Stimulated activated CD4-positive, alpha-beta T cell treated with anti-CD3 and anti-CD28 coated beads, TNF-alpha, amount 100 ng/mL, for 4 hours (primary cell): ENCODE results near the gene SPDL1.
"Not testable (repeated sequence)": the region's sequence is repeated elsewhere in the genome, so short reads cannot be mapped to it uniquely, and the experiment has no call there.

ENCODE experiments used
- DNase-seq, 3 experiments: peaks; one replicate each; pipeline ENCODE4 v3.0.0-alpha.2; 2020; ENCODE audit warnings: low read depth in 3 of 3

SPDL1 gene

DNA sequence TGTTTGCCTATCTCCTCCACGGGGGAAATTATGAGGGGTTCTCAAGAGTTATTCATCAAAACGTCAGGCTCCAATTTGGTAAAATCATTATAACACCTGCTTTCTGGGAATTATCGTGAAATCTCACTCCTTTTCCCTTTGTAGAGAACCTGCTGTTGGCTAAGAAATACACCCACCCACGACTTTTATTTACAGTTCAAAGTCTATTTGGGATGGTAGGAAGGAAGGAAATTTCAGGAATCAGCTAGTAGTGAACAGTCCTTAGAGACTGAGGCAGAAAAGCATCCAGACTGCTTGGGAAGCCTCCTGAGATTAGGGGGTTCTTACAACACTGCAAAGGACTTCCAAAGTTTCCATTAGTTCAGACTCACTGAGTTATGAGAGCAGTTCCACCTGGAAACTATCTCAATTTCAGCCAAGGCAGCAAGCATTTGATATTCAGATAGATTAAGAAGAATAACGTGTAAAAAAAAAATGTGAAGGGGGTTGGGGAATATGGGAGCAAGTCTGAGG is 9.4 kb upstream of the SPDL1 start:
- no peak for DNase-seq

- DNase-seq = no peak
Observed at GRCh38 chr5:169576181-169576598, 7.4 kb upstream of the SPDL1 start.

GRCh38 chr5:169577951-169578350 is 5.6 kb upstream of the SPDL1 start:
- DNase-seq = no peak

GRCh38 chr5:169580964-169581363 is 2.6 kb upstream of the SPDL1 start:
- no peak for DNase-seq

- peak; percentile 17 to 37 (median 34) for DNase-seq
Observed at GRCh38 chr5:169581580-169582227, 1.9 kb upstream of the SPDL1 start.

GRCh38 chr5:169583101-169583423 is 511 bp upstream of the SPDL1 start:
- no peak for DNase-seq

- no peak for DNase-seq
Observed at GRCh38 chr5:169584998-169585451, 1.5 kb downstream of the SPDL1 start.

DNA sequence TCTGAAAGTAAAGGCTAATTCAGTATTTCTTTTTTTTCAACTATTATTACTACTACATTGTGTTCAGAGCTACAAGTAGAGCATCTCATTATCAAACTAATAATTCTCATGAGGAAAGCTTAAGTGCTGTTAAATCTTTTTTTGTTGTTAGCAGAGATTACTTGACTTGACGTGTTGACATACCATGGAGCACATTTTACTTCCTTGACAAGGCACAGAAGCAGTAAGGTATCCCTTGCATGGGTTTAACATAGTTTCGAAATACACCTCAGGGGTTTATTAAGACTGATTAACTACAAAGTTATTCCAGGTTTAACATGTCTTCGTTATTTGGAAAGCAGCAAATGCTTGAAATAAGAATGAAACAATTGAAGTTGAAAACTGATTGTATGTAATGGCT is 7.0 kb downstream of the SPDL1 start:
- DNase-seq = no peak

- DNase-seq = no peak
Observed at GRCh38 chr5:169591636-169592035, 8.1 kb downstream of the SPDL1 start.

- DNase-seq = no peak
Observed at GRCh38 chr5:169592937-169593650, 9.5 kb downstream of the SPDL1 start.

GRCh38 chr5:169595172-169595820 is 11.7 kb downstream of the SPDL1 start:
- DNase-seq = no peak

DNA sequence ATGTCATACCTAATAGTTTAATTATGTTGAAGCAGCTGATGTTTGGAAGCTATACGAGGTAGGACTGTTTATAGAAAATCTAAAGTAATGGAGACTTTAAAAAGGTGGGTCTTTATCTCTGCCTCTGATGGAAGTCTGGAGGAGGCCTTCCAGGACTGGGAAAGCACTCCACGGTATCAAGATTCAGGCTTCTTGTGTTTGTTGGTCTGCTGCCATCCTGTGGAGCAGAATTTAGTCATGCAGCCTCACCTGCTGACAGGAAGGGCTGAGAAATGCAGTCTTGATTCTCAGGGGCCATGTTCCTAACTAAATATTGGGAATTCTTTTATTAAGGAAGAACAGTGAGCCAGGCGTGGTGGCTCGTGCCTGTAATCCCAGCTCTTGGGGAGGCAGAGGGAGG is 15.9 kb downstream of the SPDL1 start:
- DNase-seq = no peak

DNA sequence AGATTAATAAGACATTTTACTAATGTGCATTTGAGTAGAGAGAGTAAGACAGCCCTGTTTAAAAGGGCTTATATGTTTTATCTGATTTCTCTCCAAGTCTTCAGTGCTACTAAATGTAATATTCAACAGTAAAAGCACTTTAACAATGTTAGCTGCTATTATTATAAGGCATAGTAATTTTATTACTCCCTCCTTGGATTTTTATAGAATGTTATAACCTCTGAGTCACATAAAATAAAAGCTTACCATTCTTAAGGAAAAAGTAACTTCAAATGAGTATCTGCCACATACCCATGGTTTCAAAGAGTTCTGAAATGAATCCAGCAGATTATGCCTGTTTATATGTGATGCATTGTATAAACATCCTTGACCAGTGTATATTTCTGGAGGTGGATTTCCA is 19.0 kb downstream of the SPDL1 start:
- no peak for DNase-seq

DNA sequence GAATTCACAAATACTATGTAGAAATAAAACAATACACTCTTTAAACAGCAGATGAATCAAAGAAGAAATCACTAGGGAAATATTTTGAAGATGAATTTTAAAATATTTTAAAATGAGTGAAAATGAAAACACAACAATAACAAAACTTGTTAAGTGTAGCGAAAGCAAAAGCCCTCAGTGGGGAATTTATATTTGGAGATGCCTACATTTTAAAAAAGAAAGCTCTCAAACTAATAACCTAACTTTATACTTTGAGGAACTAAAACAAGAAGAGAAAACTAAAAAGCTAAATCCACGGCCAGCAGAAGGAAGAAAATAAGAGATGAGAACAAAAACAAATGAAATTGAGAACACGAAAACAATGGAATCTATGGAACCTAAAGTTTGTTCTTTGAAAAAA is 22.7 kb downstream of the SPDL1 start:
- DNase-seq = no peak

DNA sequence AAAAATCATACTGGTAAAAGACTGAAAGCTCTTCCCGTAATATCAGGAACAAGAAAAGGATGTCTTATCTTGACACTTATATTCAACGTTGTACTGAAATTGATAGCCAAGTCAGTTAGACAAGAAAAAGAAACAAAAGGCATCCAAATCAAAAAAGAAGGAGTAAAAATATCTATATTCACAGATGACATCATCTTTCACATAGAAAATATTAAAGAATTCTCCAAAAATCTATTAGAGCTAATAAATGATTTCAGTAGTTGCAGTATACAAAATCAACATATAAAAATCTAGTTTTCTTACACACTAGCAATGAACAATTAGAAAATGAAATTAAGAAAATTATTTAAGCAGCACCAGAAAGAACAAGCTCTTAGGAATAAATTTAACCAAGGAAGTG is 24.3 kb downstream of the SPDL1 start:
- DNase-seq = no peak

DNA sequence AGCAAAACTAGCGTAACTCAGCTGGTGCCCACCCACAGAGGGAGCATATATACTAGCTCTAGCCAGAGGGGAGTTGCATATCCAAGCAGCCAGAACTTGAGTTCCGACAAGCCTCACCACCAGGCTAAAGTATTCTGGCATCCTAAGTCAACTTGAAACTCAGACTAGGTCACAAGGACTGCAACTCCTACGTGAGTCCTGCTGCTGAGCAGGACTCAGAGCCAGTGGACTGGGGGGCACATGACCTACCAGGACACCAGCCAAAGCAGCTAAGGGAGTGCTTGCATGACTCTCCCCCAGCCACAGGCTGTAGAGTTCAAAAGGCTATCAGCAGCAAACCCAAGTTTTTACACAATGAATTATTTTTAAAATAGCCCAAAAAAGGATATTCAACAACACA is 26.1 kb downstream of the SPDL1 start:
- DNase-seq = no peak

DNA sequence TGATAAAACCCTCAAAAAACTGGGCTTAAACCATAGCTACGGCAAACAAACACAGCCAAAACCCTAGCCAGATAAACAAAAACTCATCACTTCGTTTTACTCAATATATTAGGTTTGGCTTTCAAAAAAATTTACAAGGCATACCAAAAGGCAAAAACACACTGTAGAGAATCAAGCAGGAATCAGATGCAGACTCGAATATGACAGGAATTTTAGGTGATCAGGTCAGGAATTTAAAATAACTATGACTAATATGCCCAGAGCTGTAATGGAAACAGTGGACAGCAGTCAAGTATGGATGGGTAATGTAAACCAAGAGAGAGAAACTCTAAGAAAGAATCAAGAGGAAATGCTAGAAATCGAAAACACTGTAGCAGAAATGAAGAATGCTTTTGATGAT is 27.0 kb downstream of the SPDL1 start:
- no peak for DNase-seq

- no peak for DNase-seq
Observed at GRCh38 chr5:169615561-169615960, 32.0 kb downstream of the SPDL1 start.

DNA sequence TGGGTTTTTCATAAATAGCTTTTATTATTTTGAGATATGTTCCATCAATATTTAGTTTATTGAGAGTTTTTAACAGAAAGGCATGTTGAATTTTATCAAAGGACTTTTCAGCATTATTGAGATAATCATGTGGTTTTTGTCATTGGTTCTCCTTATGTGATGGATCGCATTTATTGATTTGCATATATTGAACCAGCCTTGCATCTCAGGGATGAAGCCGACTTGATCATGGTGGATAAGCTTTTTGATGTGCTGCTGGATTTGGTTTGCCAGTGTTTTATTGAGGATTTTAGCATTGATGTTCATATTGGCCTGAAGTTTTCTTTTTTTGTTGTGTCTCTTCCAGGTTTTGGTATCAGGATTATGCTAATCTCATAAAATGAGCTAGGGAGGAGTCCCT is 40.7 kb downstream of the SPDL1 start:
- DNase-seq = not testable (repeated sequence)

- DNase-seq = no peak
Observed at GRCh38 chr5:169626779-169627178, 43.2 kb downstream of the SPDL1 start.

GRCh38 chr5:169627551-169627950 is 44.0 kb downstream of the SPDL1 start:
- DNase-seq = no peak

- DNase-seq = no peak
Observed at GRCh38 chr5:169628892-169629291, 45.3 kb downstream of the SPDL1 start.
